Stimulated activated CD8-positive, alpha-beta memory T cell treated with anti-CD3 and anti-CD28 coated beads, Interleukin-15, amount 100 ng/mL, for 1 hour (primary cell): ENCODE results near the gene PARL.

Experiments used
- DNase-seq: peaks from one replicate; pipeline ENCODE4 v3.0.0-alpha.2; 2020; ENCODE audit warnings: low read depth

The PARL gene

GRCh38 chr3:183817639-183818038 is 67.0 kb downstream of the PARL start:
- DNase-seq: no peak

GRCh38 chr3:183816681-183817510 is 67.8 kb downstream of the PARL start:
- DNase-seq: no peak

DNA sequence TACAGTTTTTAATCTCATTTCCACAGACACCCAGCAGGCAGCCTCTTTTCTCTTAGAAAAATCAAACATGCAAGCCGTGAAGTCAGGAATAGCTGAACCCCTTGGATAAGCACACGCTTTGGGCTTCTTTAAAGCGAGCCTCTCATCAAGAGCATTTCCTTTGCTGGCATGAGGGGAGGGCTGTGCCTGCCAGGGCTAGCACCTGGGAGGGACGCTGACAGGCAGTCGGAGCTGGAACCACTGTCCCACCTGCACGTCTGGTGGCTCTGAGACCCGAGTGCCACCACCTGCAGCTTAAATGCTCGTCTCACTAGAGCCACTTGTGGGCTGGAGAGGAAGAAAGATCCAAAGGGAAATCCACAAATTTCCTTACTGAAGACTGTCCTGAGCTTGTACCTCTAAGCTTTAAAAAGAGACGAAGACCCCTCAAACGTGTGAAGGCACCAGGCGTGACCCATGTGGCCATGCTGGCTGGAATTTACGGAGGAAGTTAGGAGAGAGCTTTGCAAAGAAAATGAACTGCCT is 68.7 kb downstream of the PARL start:
- DNase-seq: no peak

DNA sequence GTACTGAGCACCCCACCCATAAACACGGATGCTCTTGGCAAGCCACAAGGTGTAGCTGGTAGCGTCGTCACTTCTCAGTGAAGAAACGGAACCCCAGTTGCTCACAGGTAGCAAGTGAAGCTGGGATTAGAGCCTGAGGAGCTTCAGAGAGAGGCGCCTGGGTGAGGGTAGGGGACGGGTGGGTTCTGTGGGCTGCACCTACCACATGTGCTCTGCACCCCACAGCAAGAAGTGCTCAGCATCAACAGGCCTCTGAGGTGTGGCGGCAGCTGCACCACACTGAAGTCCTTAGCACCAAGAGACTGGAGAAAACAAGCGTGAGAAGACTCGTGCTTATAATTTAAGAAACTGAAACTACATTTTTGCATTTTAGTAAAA is 69.1 kb downstream of the PARL start:
- DNase-seq: no peak

GRCh38 chr3:183814240-183814639 is 70.4 kb downstream of the PARL start:
- no peak for DNase-seq

DNA sequence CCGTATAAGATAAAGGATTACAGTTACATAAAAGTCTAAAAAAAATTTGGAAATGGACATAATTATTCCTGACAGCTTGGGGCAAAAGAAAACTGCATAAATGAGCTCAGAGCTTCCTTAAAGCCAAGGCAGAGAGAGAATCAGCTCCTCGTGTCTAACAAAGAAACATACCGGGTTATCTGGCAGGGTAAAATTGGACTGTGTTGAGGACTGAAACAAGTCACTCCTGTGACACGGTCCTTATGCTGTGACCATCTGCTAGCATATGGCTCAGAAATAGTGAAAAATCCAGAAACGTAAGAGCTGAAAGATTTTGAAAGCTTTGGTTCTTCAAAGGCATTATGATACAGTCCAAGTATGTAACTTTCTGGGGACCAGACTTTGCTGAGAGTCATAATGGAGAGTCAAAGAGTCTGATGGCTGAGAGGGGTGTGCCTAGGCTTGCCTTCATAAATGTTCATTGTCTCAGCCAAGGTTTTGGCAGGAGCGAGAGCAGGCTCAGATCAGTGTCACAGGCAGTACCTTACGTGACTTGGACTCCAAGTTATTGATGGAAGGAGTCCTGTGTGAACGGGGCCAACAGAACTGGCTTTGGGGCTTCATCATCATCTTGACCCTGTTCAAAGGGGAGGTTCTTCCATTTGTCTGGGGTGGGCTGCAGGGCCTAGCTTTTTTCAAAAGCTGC is 71.8 kb downstream of the PARL start:
- no peak for DNase-seq

- DNase-seq: no peak
Observed at GRCh38 chr3:183811638-183812037, 73.0 kb downstream of the PARL start.

DNA sequence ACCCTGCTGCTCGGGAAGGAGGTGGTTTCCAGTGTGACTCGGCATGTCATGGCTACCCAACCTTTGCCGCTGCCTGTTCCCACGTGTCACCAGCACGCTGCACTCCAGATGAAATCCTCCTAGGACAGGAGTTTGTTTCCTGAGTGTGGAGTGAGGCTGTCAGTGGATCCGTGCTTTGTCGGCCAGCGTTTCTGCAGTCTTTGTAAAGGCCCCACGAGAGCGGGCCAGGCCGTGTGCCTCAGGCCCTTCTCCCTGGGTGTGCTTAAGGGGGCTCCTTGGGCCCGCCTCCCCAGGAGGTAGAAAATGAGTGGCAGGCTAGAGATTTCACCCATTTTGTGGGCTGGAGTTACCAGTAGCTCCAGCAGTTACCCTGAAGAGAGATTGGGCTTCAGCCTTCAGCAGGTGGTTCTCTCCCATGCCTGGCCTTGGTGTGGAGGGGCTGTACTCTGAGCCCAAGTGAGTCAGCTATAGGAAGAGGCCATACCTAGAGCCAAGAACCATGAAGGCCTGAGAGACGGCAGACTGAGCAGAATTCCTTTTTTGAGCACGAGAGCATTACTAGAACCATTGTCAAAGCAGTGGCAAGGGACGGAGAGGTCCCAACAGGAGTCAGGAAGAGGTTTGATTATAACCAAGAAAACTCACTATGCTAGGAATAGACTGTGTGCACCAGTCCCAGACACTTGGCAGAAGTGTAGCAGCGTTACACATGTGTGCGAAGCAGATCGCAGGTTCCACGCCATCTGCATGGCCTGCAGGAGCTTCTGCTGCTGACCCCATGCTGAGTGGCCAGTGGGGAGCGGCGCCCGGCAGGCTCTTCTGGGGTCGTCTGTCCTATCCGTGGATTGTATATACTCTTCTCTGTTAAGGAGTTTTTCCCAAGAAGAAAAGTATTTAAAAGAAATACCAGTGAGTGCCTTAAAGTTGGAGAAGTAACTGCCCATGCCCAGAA is 73.8 kb downstream of the PARL start:
- DNase-seq: no peak

DNA sequence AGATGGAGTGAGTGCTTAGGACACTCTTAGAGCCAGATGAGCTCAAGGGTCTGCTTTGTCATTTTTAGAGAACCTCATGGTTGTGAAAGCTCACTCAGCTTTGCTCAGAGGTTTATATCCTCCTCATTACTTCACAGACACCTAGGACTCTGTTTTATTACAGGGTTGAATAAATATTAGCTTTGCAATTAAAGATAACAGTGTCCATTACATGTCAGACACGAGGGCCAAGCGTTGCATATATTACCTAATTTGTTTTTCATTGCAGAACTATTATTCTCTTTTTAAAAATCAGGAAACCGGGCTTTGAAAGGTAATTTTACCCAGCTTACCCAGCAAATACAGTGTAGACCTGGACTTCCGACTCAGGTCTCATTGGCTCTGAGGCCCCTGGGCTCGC is 75.4 kb downstream of the PARL start:
- DNase-seq: no peak

GRCh38 chr3:183808355-183808754 is 76.3 kb downstream of the PARL start:
- DNase-seq: no peak

GRCh38 chr3:183807881-183808280 is 76.8 kb downstream of the PARL start:
- no peak for DNase-seq

- DNase-seq: no peak
Observed at GRCh38 chr3:183807209-183807728, 77.4 kb downstream of the PARL start.

DNA sequence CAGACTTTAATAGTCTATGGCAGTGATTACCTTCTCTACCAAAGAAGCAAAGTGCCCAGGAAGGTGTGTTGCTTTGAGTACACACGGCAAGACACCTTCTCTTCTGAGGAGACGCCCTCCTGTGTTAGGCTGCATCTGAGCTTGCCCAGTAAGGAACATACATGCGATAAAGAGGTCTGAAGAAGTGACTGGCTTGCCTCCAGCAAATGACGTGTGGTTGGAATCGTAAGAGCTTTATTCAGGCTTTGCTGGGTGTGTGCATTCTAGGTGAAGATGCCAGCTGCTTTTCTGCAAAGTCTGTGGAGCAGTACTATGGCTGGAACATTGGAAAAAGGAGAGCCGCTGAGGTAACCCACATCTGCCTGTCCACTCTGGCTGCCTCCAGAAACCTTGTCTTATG is 81.7 kb downstream of the PARL start:
- no peak for DNase-seq

DNA sequence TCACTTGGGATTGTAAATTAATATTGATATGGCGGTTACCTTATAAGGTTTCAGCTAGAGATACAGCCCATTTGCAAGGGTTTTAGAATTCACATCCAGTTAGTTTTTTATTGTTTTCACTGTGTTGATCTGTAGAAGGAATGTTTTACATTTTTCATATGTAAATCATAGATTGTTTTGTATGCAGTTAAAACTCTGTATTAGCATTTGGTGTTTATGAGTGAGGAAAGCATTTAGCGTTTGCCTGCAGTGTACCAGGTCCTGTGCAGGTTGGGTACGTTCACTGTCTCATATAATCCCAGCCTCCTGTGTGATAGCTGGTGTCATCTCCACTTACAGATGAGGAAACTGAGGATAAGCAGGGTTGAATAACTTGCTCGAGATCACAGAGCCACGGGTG is 83.1 kb downstream of the PARL start:
- DNase-seq: no peak

DNA sequence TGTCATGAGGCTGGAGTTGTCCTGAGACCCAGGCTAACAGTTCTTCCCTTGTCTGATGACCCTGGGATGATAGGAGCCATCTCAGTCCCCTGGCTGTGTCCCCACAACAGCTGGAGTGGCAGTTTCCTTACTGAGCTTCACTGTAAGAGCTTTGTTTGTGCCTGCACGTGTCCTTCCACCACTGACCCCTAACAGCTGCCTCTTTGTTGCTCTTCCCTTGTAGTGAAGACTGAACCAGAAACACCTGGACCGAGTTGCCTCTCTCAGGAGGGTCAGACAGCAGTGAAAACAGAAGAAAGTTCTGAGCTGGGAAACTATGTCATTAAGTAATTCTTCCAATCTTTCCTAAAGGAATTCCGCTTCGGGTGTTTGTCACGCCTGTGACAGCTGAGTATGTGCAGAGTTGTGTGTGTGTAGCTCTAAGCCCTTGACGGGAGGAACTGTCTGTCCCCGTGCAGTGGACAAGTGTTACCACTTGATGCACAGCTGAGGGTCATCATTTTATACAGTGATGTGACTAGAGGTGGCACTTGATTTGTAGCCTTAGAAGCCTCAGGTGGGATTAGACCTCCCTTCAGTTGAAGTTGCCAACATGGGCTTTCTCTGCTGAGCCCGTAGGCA is 84.3 kb downstream of the PARL start:
- no peak for DNase-seq

DNA sequence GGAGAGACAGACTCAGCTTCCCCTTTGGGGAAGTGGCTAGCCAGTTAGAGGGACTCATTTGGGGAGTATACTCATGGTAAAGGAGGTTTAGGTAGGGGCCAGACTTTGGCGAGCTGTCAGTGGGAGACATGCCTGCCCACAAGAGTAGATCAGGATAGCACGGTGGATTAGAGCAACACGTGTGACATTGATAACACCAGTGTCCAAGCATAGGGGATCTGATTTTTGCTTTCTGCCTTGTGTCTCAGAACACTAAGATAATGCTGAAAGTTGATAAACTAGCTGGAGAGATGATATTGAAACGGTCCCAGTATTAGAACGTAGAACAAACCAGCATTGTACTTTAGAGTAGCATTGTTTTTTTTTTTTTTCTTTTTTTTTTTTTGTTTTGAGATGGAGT is 85.2 kb downstream of the PARL start:
- no peak for DNase-seq

- DNase-seq: no peak
Observed at GRCh38 chr3:183797996-183798395, 86.7 kb downstream of the PARL start.

DNA sequence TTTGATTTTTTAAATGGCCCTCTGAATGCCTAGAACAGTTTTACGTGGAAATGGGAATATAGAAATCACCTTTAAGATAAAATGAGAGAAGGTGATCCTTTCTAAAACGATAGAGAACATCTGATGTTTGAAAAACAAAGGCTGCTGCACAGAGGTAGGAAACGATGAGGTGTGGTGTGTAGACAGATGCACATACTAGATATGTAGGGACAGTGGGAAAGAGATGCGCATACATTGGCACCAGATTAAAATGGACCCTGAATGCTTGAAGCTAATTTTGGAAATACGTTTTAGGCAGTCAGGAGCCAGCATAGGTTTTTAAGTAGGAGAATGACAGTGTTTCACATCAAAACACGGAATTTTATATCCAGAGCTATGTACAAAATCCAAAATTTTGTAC is 88.3 kb downstream of the PARL start:
- DNase-seq: no peak

DNA sequence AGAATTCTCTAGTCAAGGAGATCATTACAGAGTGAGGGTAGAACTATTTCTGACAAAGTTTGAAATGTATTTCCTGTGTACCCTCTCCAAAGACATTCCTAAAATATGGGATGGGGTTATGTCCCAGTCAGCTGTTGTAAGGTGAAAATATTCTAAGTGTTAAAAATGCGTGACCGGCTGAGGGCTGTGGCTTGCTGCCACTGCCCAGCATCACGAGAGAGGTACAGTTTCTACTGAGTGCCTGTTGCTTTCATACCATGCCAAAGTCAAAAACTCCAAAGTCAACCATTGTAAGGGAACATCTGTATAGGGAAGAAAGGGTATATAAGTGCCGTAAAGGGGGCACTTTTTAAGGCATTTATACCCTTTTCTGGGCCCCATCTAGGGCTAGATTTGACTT is 90.2 kb downstream of the PARL start:
- DNase-seq: no peak

GRCh38 chr3:183792976-183793375 is 91.7 kb downstream of the PARL start:
- DNase-seq: no peak

- DNase-seq: no peak
Observed at GRCh38 chr3:183790700-183791099, 94.0 kb downstream of the PARL start.

GRCh38 chr3:183789826-183790225 is 94.9 kb downstream of the PARL start:
- DNase-seq: no peak
